HepG2 (cell line): ENCODE results near the gene BORCS5.

Source experiments
- BCL6 ChIP-seq: IDR thresholded peaks from 2 replicates; pipeline ENCODE4 v1.6.1; 2016; ENCODE audit warnings: missing genetic modification reagents, missing compliant biosample characterization
- FOXM1 ChIP-seq: sonication (generic); formaldehyde crosslinking; IDR thresholded peaks from 2 replicates; pipeline ENCODE4 v1.5.0; 2020; ENCODE audit warnings: missing genetic modification reagents
- JUND ChIP-seq: sonication (generic); formaldehyde crosslinking; IDR thresholded peaks from 2 replicates; pipeline ENCODE4 v1.8.0; 2022; ENCODE audit warnings: mild to moderate bottlenecking, missing genetic modification reagents
- POLR2AphosphoS5 ChIP-seq: IDR thresholded peaks from 2 replicates; pipeline ENCODE4 v1.6.1; 2012; ENCODE audit warnings: low read depth, low read length
- TF ChIP-seq, protein P1 (sequence below): sonication (generic); formaldehyde crosslinking; IDR thresholded peaks from 2 replicates; pipeline ENCODE4 v1.5.0; 2020; ENCODE audit warnings: mild to moderate bottlenecking, missing genetic modification reagents, moderate library complexity
- TF ChIP-seq, protein P2 (sequence below): sonication (generic); formaldehyde crosslinking; IDR thresholded peaks from 2 replicates; pipeline ENCODE4 v1.4.0; 2020; ENCODE audit warnings: missing genetic modification reagents

- TF ChIP-seq BCL6 (CRISPR knock-in tag) (no peak), FOXM1 (CRISPR knock-in tag) (no peak), JUND (no peak), POLR2AphosphoS5 (no peak)
- TF ChIP-seq, protein P1, sequence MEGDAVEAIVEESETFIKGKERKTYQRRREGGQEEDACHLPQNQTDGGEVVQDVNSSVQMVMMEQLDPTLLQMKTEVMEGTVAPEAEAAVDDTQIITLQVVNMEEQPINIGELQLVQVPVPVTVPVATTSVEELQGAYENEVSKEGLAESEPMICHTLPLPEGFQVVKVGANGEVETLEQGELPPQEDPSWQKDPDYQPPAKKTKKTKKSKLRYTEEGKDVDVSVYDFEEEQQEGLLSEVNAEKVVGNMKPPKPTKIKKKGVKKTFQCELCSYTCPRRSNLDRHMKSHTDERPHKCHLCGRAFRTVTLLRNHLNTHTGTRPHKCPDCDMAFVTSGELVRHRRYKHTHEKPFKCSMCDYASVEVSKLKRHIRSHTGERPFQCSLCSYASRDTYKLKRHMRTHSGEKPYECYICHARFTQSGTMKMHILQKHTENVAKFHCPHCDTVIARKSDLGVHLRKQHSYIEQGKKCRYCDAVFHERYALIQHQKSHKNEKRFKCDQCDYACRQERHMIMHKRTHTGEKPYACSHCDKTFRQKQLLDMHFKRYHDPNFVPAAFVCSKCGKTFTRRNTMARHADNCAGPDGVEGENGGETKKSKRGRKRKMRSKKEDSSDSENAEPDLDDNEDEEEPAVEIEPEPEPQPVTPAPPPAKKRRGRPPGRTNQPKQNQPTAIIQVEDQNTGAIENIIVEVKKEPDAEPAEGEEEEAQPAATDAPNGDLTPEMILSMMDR (CRISPR knock-in tag), result no peak
- TF ChIP-seq, protein P2, sequence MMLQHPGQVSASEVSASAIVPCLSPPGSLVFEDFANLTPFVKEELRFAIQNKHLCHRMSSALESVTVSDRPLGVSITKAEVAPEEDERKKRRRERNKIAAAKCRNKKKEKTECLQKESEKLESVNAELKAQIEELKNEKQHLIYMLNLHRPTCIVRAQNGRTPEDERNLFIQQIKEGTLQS, result no peak
These were observed 70.7 kb downstream of the BORCS5 start for GRCh38 chr12:12427568-12427967.
